WTC11 (cell line): Measurements from ENCODE around the gene MACROD2. TPM values are rescaled to one million over a fixed set of nuclear protein-coding genes. Genes with fewer than 3 reads are reported as not detected.

ENCODE experiments used
- ATAC-seq: fragments of 200-7000 bp; cut with Tn5 transposase; 2 replicates; pipeline ENCODE4 v1.10.0; 2021; ENCODE audit warnings: mild to moderate bottlenecking, moderate library complexity
- CTCF ChIA-PET: fragments of 300-600 bp; sonication (Branson Sonifier 250); formaldehyde crosslinking; loops from one replicate; lab custom pipeline; 2021; ENCODE audit warnings: antibody characterized with exemption; lab: Charles Lee
- POLR2A ChIA-PET: fragments of 350-600 bp; sonication (Branson Sonifier 250); formaldehyde crosslinking; loops from one replicate; lab custom pipeline; 2021; ENCODE audit warnings: antibody characterized with exemption; lab: Charles Lee
- DNase-seq: peaks from one replicate; pipeline ENCODE4 v3.0.0; 2021; ENCODE audit warnings: low spot score
- H3K27ac Mint-ChIP-seq: 2 replicates; pipeline ENCODE4 v1.8.0; 2021; ENCODE audit warnings: mixed read lengths
- H3K27me3 Mint-ChIP-seq: 2 replicates; pipeline ENCODE4 v1.8.0; 2021; ENCODE audit warnings: low read depth, mild to moderate bottlenecking, moderate library complexity, mixed read lengths
- H3K36me3 Mint-ChIP-seq: 2 replicates; pipeline ENCODE4 v1.8.0; 2021; ENCODE audit warnings: mixed read lengths
- H3K4me1 Mint-ChIP-seq: 2 replicates; pipeline ENCODE4 v1.8.0; 2022; ENCODE audit warnings: mixed read lengths
- H3K4me3 Mint-ChIP-seq: 2 replicates; pipeline ENCODE4 v1.8.0; 2021; ENCODE audit warnings: mild to moderate bottlenecking, moderate library complexity, mixed read lengths
- H3K9me3 Mint-ChIP-seq: 2 replicates; pipeline ENCODE4 v1.8.0; 2021; ENCODE audit warnings: mixed read lengths
- ARID4B ChIP-seq: sonication (generic); formaldehyde crosslinking; IDR thresholded peaks from 2 replicates; pipeline ENCODE4 v1.8.0; 2023; ENCODE audit warnings: missing genetic modification reagents, mild to moderate bottlenecking, borderline replicate concordance
- GABPB1 ChIP-seq: sonication (generic); formaldehyde crosslinking; IDR thresholded peaks from 2 replicates; pipeline ENCODE4 v1.8.1; 2023; ENCODE audit warnings: mild to moderate bottlenecking, missing genetic modification reagents
- HMGXB4 ChIP-seq: sonication (generic); formaldehyde crosslinking; IDR thresholded peaks from 2 replicates; pipeline ENCODE4 v1.8.1; 2023; ENCODE audit warnings: mild to moderate bottlenecking, moderate library complexity, missing genetic modification reagents
- MAX ChIP-seq: sonication (generic); formaldehyde crosslinking; IDR thresholded peaks from 2 replicates; pipeline ENCODE4 v1.8.0; 2022; ENCODE audit warnings: mild to moderate bottlenecking, missing genetic modification reagents
- PREB ChIP-seq: sonication (generic); formaldehyde crosslinking; IDR thresholded peaks from 2 replicates; pipeline ENCODE4 v1.8.1; 2022; ENCODE audit warnings: mild to moderate bottlenecking, missing genetic modification reagents, moderate library complexity, borderline replicate concordance
- PRRX2 ChIP-seq: fragments of 250-450 bp; sonication (Bioruptor Pico); IDR thresholded peaks from 2 replicates; pipeline ENCODE4 v1.8.0; 2021; ENCODE audit warnings: mild to moderate bottlenecking
- USF2 ChIP-seq: sonication (generic); formaldehyde crosslinking; IDR thresholded peaks from 2 replicates; pipeline ENCODE4 v1.8.1; 2023; ENCODE audit warnings: mild to moderate bottlenecking, missing genetic modification reagents, moderate library complexity
- ZBTB21 ChIP-seq: sonication (generic); formaldehyde crosslinking; IDR thresholded peaks from 2 replicates; pipeline ENCODE4 v1.8.1; 2023; ENCODE audit warnings: mild to moderate bottlenecking, missing genetic modification reagents, borderline replicate concordance
- ZNF532 ChIP-seq: fragments of 250-450 bp; sonication (Bioruptor Pico); IDR thresholded peaks from 2 replicates; pipeline ENCODE4 v1.9.0; 2021; ENCODE audit warnings: mild to moderate bottlenecking, borderline replicate concordance
- total RNA-seq: library from RNA; stranded (reverse); gene quantifications from 3 replicates; pipeline ENCODE4 v1.2.3, GENCODE V29; 2021

The MACROD2 gene
- total RNA-seq, 1 experiment from 2014 or later, result 4.1 TPM

- no peak for TF ChIP-seq PREB
These were observed 2053.6 kb downstream of the MACROD2 start (continued) for GRCh38 chr20:16048876-16049275.

GRCh38 chr20:16049529-16050093, 2054.3 kb downstream of the MACROD2 start:
- peak; percentile 51; the same call in 1 of the 2 replicates for ATAC-seq

More at GRCh38 chr20:16049529-16050093, 2054.3 kb downstream of the MACROD2 start:
- ChIA-PET CTCF (no interaction called here), POLR2A (interaction anchor here (0.5 kb wide), 1 partner anchor 102 kb away, joined by 3 read pairs; no protein-coding TSS in a partner anchor)
- Mint-ChIP-seq H3K36me3 (no peaks in the 10 kb centered on the region), H3K9me3 (no peaks in the 10 kb centered on the region), H3K4me1 (peaks cover 11% of the 10 kb centered on the region), H3K27ac (no peak overlapping the region), H3K4me3 (no peak overlapping the region), H3K27me3 (no peaks in the 10 kb centered on the region)
- TF ChIP-seq USF2 (CRISPR knock-in tag), result no peak
- no peak for TF ChIP-seq HMGXB4
- no peak for TF ChIP-seq GABPB1 (CRISPR knock-in tag)
- TF ChIP-seq MAX, result no peak
- no peak for TF ChIP-seq ZBTB21 (CRISPR knock-in tag)
- no peak for TF ChIP-seq ZNF532 (CRISPR knock-in tag)
- TF ChIP-seq PRRX2 (CRISPR knock-in tag), result no peak
- TF ChIP-seq ARID4B (CRISPR knock-in tag), result no peak
- no peak for DNase-seq
